HCT116 (cell line): ENCODE results near the gene MORC1. TPM values are rescaled to one million over a fixed set of nuclear protein-coding genes. Genes with fewer than 3 reads are reported as not detected.
A peak's percentile ranks its signal among the peaks of the same experiment; 100 is the strongest.

ENCODE experiments used
- ATAC-seq: fragments of 200-7000 bp; cut with Tn5 transposase; 2 replicates; pipeline ENCODE4 v1.9.1; 2020; ENCODE audit warnings: mild to moderate bottlenecking, moderate library complexity
- BruUV-seq: library from RNA; stranded (reverse); fragments of 400-500 nt; replicated peaks from 2 replicates; lab custom pipeline; 2021; lab: Mats Ljungman, UMichigan
- CTCF ChIA-PET: fragments of 300-600 bp; sonication (Branson Sonifier 250); formaldehyde crosslinking; loops from one replicate; lab custom pipeline; 2021; ENCODE audit warnings: antibody characterized with exemption; lab: Charles Lee
- POLR2A ChIA-PET: fragments of 300-600, 350-600 bp; sonication (Branson Sonifier 250); formaldehyde crosslinking; loops from one replicate; lab custom pipeline; 2021; ENCODE audit warnings: antibody characterized with exemption; lab: Charles Lee
- RAD21 ChIA-PET, 2 experiments: fragments of 300-600 bp; sonication (Branson Sonifier 250); formaldehyde crosslinking; loops; one replicate each; lab custom pipeline; 2023; ENCODE audit warnings: low total read pairs in 2 of 2; ENCODE audit not compliant: uncharacterized antibody in 2 of 2, unreplicated experiment in 2 of 2, low non-redundant PET in 1 of 2; lab: Charles Lee
- DNase-seq: peaks from one replicate; pipeline ENCODE4 v3.0.0-alpha.2; 2010; ENCODE audit warnings: low read depth, low spot score
- H2AFZ ChIP-seq: fragments of 200-600 bp; shearing (Covaris generic), sonication (generic); 2 replicates; pipeline ENCODE4 v1.6.1; 2017; ENCODE audit warnings: low read depth, mixed run types, mixed read lengths, antibody characterized with exemption, low read length; ENCODE audit not compliant: poor library complexity, severe bottlenecking
- H3K27ac ChIP-seq: 2 replicates; pipeline ENCODE4 v1.5.1; 2012; ENCODE audit warnings: low read depth, low read length
- H3K27me3 ChIP-seq: fragments of 200-600 bp; sonication (generic); 2 replicates; pipeline ENCODE4 v1.6.1; 2016; ENCODE audit warnings: mixed run types, low read length, mixed read lengths; ENCODE audit not compliant: insufficient read depth
- H3K36me3 ChIP-seq, 2 experiments: fragments of 200-500 bp in 1 of 2; fragments of 200-600 bp in 1 of 2; sonication (Bioruptor generic) in 1 of 2; sonication (generic) in 1 of 2; 2 replicates each; pipeline versions ENCODE4 v1.5.1 to v1.6.1; 2014 to 2016; ENCODE audit warnings: low read length in 2 of 2, inconsistent platforms in 1 of 2, mixed read lengths in 1 of 2, mixed run types in 1 of 2; ENCODE audit not compliant: insufficient read depth in 2 of 2, control insufficient read depth in 1 of 2
- H3K4me1 ChIP-seq, 2 experiments: fragments of 200-600 bp in 1 of 2; sonication (generic) in 1 of 2; 2 replicates each; pipeline versions ENCODE4 v1.5.1 to v1.6.1; 2012 to 2017; ENCODE audit warnings: low read length in 2 of 2, inconsistent platforms in 1 of 2, mild to moderate bottlenecking in 1 of 2, mixed read lengths in 1 of 2, mixed run types in 1 of 2, moderate library complexity in 1 of 2; ENCODE audit not compliant: insufficient read depth in 2 of 2, control insufficient read depth in 1 of 2
- H3K4me2 ChIP-seq: fragments of 200-600 bp; sonication (generic); 2 replicates; pipeline ENCODE4 v1.6.1; 2017; ENCODE audit warnings: mixed run types, low read length, mixed read lengths
- H3K4me3 ChIP-seq, 2 experiments: fragments of 200-600 bp in 1 of 2; sonication (generic) in 1 of 2; replicated peaks in 1 of 2; 2 replicates each; pipeline ENCODE4 v1.5.1; 2011 to 2016; ENCODE audit warnings: low read length in 2 of 2, control low read depth in 1 of 2, low read depth in 1 of 2, mild to moderate bottlenecking in 1 of 2, mixed read lengths in 1 of 2, mixed run types in 1 of 2
- H3K79me2 ChIP-seq: fragments of 200-600 bp; sonication (generic); 2 replicates; pipeline ENCODE4 v1.6.1; 2017; ENCODE audit warnings: mild to moderate bottlenecking, mixed run types, low read length, moderate library complexity, mixed read lengths; ENCODE audit not compliant: insufficient read depth
- H3K9ac ChIP-seq: fragments of 200-600 bp; sonication (generic); 2 replicates; pipeline ENCODE4 v1.6.1; 2016; ENCODE audit warnings: low read length, mixed read lengths
- H3K9me2 ChIP-seq: fragments of 200-600 bp; sonication (generic), shearing (Covaris generic); 2 replicates; pipeline ENCODE4 v1.6.1; 2017; ENCODE audit warnings: mixed run types, mild to moderate bottlenecking, moderate library complexity; ENCODE audit not compliant: insufficient read depth
- H3K9me3 ChIP-seq, 2 experiments: fragments of 200-500 bp in 1 of 2; fragments of 200-600 bp in 1 of 2; sonication (Bioruptor generic) in 1 of 2; sonication (generic) in 1 of 2; 2 replicates each; pipeline ENCODE4 v1.6.1; 2014 to 2017; ENCODE audit warnings: low read length in 2 of 2, mixed read lengths in 2 of 2, inconsistent platforms in 1 of 2, low read depth in 1 of 2, mild to moderate bottlenecking in 1 of 2, mixed run types in 1 of 2, moderate library complexity in 1 of 2; ENCODE audit not compliant: control insufficient read depth in 1 of 2, insufficient read depth in 1 of 2
- H4K20me1 ChIP-seq: fragments of 200-600 bp; sonication (generic), shearing (Covaris generic); 2 replicates; pipeline ENCODE4 v1.6.1; 2017; ENCODE audit warnings: mixed run types, mild to moderate bottlenecking, moderate library complexity; ENCODE audit not compliant: insufficient read depth
- CBX3 ChIP-seq: IDR thresholded peaks from 2 replicates; pipeline ENCODE4 v1.6.1; 2012; ENCODE audit warnings: low read depth
- EZH2 ChIP-seq: fragments of 200-600 bp; sonication (generic); IDR thresholded peaks from 2 replicates; pipeline ENCODE4 v1.6.1; 2017; ENCODE audit warnings: antibody characterized with exemption, mixed run types
- EZH2phosphoT487 ChIP-seq: fragments of 200-600 bp; IDR thresholded peaks from 2 replicates; pipeline ENCODE4 v1.6.1; 2018; ENCODE audit warnings: antibody characterized with exemption, borderline replicate concordance
- JUND ChIP-seq: IDR thresholded peaks from 2 replicates; pipeline ENCODE4 v1.6.1; 2012
- RAD21 ChIP-seq: IDR thresholded peaks from 2 replicates; pipeline ENCODE4 v1.6.1; 2012; ENCODE audit warnings: low read depth, mild to moderate bottlenecking
- SP1 ChIP-seq: IDR thresholded peaks from 2 replicates; pipeline ENCODE4 v1.6.1; 2012; ENCODE audit warnings: low read depth
- SRF ChIP-seq: IDR thresholded peaks from 2 replicates; pipeline ENCODE4 v1.6.1; 2012; ENCODE audit warnings: low read depth
- TCF7L2 ChIP-seq: IDR thresholded peaks from 2 replicates; pipeline ENCODE4 v1.7.0; 2011; ENCODE audit warnings: borderline replicate concordance, inconsistent platforms; ENCODE audit not compliant: insufficient read depth, insufficient read length; ENCODE audit errors: extremely low read depth
- YY1 ChIP-seq: IDR thresholded peaks from 2 replicates; pipeline ENCODE4 v1.6.1; 2011; ENCODE audit warnings: low read length, low read depth, moderate library complexity, mild to moderate bottlenecking; ENCODE audit not compliant: insufficient replicate concordance; ENCODE audit errors: extremely low read depth
- ZFX ChIP-seq: fragments of 450-650 bp; IDR thresholded peaks from 2 replicates; pipeline ENCODE4 v1.6.1; 2017
- ZNF274 ChIP-seq: fragments of 200-500 bp; sonication (Bioruptor generic); IDR thresholded peaks from 2 replicates; pipeline ENCODE4 v1.6.1; 2014; ENCODE audit warnings: mild to moderate bottlenecking, low read depth, low read length, inconsistent platforms
- intact Hi-C: fragments of 100-400 bp; cut with micrococcal nuclease; formaldehyde crosslinking; loops from 2 replicates; pipeline ENCODE4 v1.10.0; 2022
- total RNA-seq: library from RNA; stranded (reverse); gene quantifications from one replicate; pipeline ENCODE4 v1.2.1, GENCODE V29; 2021; ENCODE audit not compliant: unreplicated experiment
- TF ChIP-seq, protein P1 (sequence below), 3 experiments: fragments of 200-600 bp in 1 of 3; sonication (generic) in 1 of 3; IDR thresholded peaks in 2 of 3; conservative IDR thresholded peaks in 1 of 3; 2 replicates each; pipeline ENCODE4 v1.5.1; 2012 to 2017; ENCODE audit warnings: low read depth in 2 of 3, low read length in 2 of 3, antibody characterized with exemption in 1 of 3, borderline replicate concordance in 1 of 3, control low read depth in 1 of 3, mild to moderate bottlenecking in 1 of 3, mixed read lengths in 1 of 3, mixed run types in 1 of 3, moderate library complexity in 1 of 3; ENCODE audit not compliant: insufficient read depth in 1 of 3

Gene MORC1
- total RNA-seq, 1 experiment from 2014 or later, result not detected

DNA sequence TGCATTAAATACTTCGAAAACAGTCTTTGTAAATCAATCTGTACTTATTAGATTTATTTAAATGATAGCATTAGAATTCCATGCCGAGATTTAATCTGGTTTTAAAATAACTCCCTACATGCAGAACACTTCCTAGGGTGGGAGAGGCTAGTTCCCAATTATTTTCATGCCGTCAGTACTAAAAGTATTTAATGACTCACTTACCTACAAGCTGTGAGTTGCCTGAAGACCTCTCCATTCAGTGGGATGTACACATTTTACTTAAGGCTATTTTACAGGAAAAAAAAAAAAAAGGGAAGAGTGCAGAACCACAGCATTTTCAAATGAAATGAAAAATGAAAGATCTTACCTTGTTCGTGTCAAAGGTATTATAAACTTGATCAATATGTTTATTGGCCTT is 164.7 kb downstream of the MORC1 start:
- BruUV-seq, result no TSS peak
- Histone ChIP-seq H3K9me3 (no peaks in the 10 kb centered on the region), H3K79me2 (no peaks in the 10 kb centered on the region), H3K9me2 (no peaks in the 10 kb centered on the region), H2AFZ (peak overlapping the region; percentile 42), H3K27me3 (no peaks in the 10 kb centered on the region), H4K20me1 (no peaks in the 10 kb centered on the region), H3K4me2 (no peak overlapping the region), H3K27ac (no peak overlapping the region), H3K4me3 (no peak overlapping the region), H3K9ac (no peak overlapping the region), H3K4me1 (no peaks in the 10 kb centered on the region), H3K36me3 (no peaks in the 10 kb centered on the region)
- ChIA-PET CTCF (no interaction called here), RAD21 (no interaction called here), POLR2A (no interaction called here)
- intact Hi-C loops, result no loop called here
- ATAC-seq (no peak), DNase-seq (no peak)
- no peak for TF ChIP-seq EZH2phosphoT487
- no peak for TF ChIP-seq YY1
- no peak for TF ChIP-seq ZFX
- no peak for TF ChIP-seq RAD21
- no peak for TF ChIP-seq JUND
- TF ChIP-seq EZH2, result no peak
- TF ChIP-seq, protein P1, sequence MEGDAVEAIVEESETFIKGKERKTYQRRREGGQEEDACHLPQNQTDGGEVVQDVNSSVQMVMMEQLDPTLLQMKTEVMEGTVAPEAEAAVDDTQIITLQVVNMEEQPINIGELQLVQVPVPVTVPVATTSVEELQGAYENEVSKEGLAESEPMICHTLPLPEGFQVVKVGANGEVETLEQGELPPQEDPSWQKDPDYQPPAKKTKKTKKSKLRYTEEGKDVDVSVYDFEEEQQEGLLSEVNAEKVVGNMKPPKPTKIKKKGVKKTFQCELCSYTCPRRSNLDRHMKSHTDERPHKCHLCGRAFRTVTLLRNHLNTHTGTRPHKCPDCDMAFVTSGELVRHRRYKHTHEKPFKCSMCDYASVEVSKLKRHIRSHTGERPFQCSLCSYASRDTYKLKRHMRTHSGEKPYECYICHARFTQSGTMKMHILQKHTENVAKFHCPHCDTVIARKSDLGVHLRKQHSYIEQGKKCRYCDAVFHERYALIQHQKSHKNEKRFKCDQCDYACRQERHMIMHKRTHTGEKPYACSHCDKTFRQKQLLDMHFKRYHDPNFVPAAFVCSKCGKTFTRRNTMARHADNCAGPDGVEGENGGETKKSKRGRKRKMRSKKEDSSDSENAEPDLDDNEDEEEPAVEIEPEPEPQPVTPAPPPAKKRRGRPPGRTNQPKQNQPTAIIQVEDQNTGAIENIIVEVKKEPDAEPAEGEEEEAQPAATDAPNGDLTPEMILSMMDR (IDR thresholded peaks at IDR 0.05 in 2 of 3, conservative IDR thresholded peaks at IDR 0.05 in 1 of 3; ENCODE audit: borderline replicate concordance in 1 of 3, insufficient read depth in 1 of 3, low read depth in 2 of 3, low read length in 2 of 3), result no peak
- no peak for TF ChIP-seq SRF
- no peak for TF ChIP-seq SP1
- no peak for TF ChIP-seq ZNF274
- TF ChIP-seq CBX3, result no peak
- TF ChIP-seq TCF7L2, result no peak
